HG03060 (cell line): ENCODE data around the gene GPR143.

ENCODE experiments used
- ATAC-seq: cut with Tn5 transposase; IDR thresholded peaks from one replicate; pipeline ENCODE4 v1.9.1; 2021; ENCODE audit warnings: low read depth, moderate number of reproducible peaks; ENCODE audit not compliant: unreplicated experiment

GPR143 gene

DNA sequence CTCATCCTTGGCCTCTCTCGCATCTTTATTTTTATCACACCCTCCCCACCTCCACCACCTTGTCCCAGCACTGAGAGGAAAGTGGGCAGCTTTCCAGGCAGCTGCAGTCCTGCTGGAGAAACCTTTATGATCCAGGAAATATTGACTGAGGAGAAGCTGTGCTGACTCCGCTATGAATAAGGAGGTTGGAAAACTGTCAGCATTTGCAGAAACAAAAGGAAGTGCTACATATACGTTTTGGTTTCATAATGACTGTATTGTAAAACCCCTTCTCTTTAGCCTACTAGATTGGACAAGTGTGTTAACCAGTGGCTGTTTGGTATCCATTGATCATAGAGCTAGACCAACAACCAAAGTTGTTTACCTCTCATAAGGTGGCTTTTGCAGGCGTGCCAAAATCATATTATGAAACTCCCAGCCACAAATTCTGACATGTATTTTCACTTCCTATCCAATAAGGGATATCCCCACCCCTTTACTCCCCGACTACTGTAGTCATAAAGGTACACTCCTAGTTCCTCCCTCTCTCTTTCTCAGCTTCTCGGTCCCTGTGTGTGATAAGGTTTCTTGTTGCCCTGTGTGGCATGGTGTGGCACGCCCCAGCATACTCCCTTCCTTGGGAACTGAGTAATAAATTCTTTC lies 88.4 kb downstream of the GPR143 start:
- ATAC-seq, result peak; percentile 98

DNA sequence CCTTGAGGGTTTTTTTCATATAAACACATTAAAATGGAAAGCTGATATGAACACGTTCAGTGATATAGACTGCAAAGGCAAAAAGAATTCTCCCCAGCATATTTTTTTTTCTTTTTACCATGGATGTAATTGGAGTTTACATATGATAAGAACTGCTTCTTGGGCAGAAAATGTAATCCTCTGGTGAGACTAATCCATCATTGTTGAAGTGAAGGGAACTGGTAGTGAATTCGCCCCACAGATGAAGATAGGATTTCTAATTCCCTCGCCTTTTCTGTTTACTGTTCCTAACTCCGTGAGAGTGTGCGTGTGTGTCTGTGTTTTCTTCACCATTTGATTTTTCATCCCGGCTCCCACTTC lies 88.9 kb downstream of the GPR143 start:
- no peak for ATAC-seq

DNA sequence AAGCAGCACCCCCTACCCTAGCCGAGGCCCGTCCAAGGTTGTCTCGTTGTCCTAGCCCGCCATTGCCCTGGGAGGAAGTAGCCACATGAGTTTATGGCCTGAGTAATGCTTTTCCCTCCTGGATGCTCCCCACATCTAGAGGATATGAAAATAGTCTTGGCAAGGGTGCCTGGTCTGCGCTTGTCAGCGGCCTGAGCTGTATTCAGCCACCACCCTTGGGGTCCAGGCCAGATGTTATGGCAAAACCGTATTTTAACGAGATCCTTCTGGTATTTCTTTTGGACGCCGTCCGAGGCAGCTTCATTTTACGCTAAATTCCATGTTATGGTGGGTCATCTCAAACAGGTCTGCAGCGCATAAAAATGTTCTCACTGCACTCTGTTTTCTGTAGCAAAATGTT lies 89.3 kb downstream of the GPR143 start:
- no peak for ATAC-seq
